Right atrium auricular region (tissue), 2 donors: Measurements from ENCODE around the gene TNPO3. TPM values are rescaled to one million over a fixed set of nuclear protein-coding genes. Genes with fewer than 3 reads are reported as not detected.

Experiments
- DNase-seq: peaks from one replicate; pipeline ENCODE4 v3.0.0-alpha.2; 2019; ENCODE audit warnings: low spot score
- H3K27ac ChIP-seq, 2 donors: fragments of 200-600 bp; sonication (generic); 1 replicate in 1 of 2; 2 replicates in 1 of 2; pipeline ENCODE4 v1.5.1; 2016 to 2019
- H3K27me3 ChIP-seq, 2 donors: fragments of 200-600 bp; sonication (generic); one replicate each; pipeline versions ENCODE4 v1.5.1 to v1.6.0; 2017 to 2019
- H3K36me3 ChIP-seq: fragments of 200-600 bp; sonication (generic); one replicate; pipeline ENCODE4 v1.5.1; 2016
- H3K4me1 ChIP-seq, 2 donors: fragments of 200-600 bp; sonication (generic); one replicate each; pipeline versions ENCODE4 v1.5.1 to v1.6.0; 2017 to 2019
- H3K4me3 ChIP-seq, 2 donors: fragments of 200-600 bp; sonication (generic); 1 replicate in 1 of 2; 2 replicates in 1 of 2; pipeline ENCODE4 v1.5.1; 2017 to 2019; ENCODE audit warnings: mild to moderate bottlenecking in 1 of 2, moderate library complexity in 1 of 2
- H3K9me3 ChIP-seq, 2 donors: fragments of 200-600 bp; sonication (generic); one replicate each; pipeline ENCODE4 v1.5.1; 2019
- total RNA-seq, 2 donors: library from RNA; depleted of rRNA; stranded (reverse); fragments of >200 nt; gene quantifications; one replicate each; pipeline ENCODE4 v1.1.0, GENCODE V29; 2016
- TF ChIP-seq, protein P1 (sequence below), 2 donors: fragments of 200-600 bp; sonication (generic); IDR thresholded peaks; one replicate each; pipeline ENCODE4 v1.5.1; 2019; ENCODE audit warnings: antibody characterized with exemption in 2 of 2

Gene TNPO3
- total RNA-seq, 2 donors from 2014 or later, result 23.5 to 23.6 TPM

- H3K36me3 ChIP-seq, result no peaks in the 10 kb centered on the region
- H3K4me1 ChIP-seq, result no peaks in the 10 kb centered on the region
- DNase-seq, result no peak
- TF ChIP-seq, protein P1, sequence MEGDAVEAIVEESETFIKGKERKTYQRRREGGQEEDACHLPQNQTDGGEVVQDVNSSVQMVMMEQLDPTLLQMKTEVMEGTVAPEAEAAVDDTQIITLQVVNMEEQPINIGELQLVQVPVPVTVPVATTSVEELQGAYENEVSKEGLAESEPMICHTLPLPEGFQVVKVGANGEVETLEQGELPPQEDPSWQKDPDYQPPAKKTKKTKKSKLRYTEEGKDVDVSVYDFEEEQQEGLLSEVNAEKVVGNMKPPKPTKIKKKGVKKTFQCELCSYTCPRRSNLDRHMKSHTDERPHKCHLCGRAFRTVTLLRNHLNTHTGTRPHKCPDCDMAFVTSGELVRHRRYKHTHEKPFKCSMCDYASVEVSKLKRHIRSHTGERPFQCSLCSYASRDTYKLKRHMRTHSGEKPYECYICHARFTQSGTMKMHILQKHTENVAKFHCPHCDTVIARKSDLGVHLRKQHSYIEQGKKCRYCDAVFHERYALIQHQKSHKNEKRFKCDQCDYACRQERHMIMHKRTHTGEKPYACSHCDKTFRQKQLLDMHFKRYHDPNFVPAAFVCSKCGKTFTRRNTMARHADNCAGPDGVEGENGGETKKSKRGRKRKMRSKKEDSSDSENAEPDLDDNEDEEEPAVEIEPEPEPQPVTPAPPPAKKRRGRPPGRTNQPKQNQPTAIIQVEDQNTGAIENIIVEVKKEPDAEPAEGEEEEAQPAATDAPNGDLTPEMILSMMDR (IDR thresholded peaks at IDR 0.05), result no peak
- no peaks in the 10 kb centered on the region for H3K9me3 ChIP-seq
- H3K4me3 ChIP-seq, result no peak overlapping the region
- H3K27ac ChIP-seq, result no peak overlapping the region
- no peaks in the 10 kb centered on the region for H3K27me3 ChIP-seq
These were observed 34.8 kb upstream of the TNPO3 start for GRCh38 chr7:129089521-129090212.

GRCh38 chr7:129084801-129085551 lies 30.1 kb upstream of the TNPO3 start:
- TF ChIP-seq, protein P1 (IDR thresholded peaks at IDR 0.05), result no peak
- no peak overlapping the region for H3K4me3 ChIP-seq
- H3K9me3 ChIP-seq, result no peaks in the 10 kb centered on the region
- no peaks in the 10 kb centered on the region for H3K36me3 ChIP-seq
- no peak for DNase-seq
- H3K27ac ChIP-seq, result no peak overlapping the region
- H3K4me1 ChIP-seq, result no peaks in the 10 kb centered on the region
- no peaks in the 10 kb centered on the region for H3K27me3 ChIP-seq

DNA sequence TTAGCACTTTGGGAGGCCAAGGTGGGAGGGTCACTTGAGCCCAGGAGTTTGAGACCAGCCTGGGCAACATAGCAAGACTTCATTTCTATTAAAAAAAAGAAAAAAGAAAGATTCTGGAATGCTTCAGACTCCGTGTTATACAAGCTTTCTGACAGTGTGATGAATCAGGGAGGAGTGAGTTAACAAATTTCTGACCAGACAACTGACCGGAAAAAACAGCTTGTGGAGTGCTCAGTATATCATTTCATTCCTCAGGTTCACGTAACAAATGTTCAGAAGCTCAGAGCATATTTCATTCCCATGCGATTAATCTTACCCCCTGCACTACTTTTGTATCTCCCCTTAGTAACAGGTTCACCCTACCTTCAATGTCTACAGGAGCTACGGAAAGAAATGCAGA lies 28.6 kb upstream of the TNPO3 start:
- TF ChIP-seq, protein P1 (IDR thresholded peaks at IDR 0.05), result no peak
- Histone ChIP-seq H3K36me3 (no peaks in the 10 kb centered on the region), H3K27me3 (no peaks in the 10 kb centered on the region), H3K9me3 (no peaks in the 10 kb centered on the region), H3K4me3 (no peak overlapping the region), H3K4me1 (no peaks in the 10 kb centered on the region), H3K27ac (no peak overlapping the region)
- DNase-seq, result no peak

DNA sequence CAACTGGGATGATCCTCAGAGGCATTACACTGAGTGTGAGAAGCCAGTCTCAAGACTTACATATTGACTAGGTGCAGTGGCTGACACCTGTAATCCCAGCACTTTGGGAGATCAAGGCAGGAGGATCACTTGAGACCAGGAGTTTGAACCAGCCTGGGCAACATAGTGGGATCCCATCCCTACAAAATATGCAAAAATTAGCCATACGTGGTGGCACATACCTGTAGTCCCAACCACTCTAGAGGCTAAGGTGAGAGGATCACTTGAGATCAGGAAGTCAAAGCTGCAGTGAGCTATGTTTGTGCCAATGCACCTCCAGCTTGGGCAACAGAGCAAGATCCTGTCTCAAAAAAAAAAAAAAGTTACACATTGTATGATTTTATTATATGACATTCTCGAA lies 23.5 kb upstream of the TNPO3 start:
- H3K36me3 ChIP-seq, result no peaks in the 10 kb centered on the region
- peak; percentile 9 for DNase-seq
- H3K27me3 ChIP-seq, result no peaks in the 10 kb centered on the region
- H3K4me3 ChIP-seq, result no peak overlapping the region
- H3K4me1 ChIP-seq, result no peaks in the 10 kb centered on the region
- no peak overlapping the region for H3K27ac ChIP-seq
- TF ChIP-seq, protein P1 (IDR thresholded peaks at IDR 0.05), result no peak
- H3K9me3 ChIP-seq, result no peaks in the 10 kb centered on the region

DNA sequence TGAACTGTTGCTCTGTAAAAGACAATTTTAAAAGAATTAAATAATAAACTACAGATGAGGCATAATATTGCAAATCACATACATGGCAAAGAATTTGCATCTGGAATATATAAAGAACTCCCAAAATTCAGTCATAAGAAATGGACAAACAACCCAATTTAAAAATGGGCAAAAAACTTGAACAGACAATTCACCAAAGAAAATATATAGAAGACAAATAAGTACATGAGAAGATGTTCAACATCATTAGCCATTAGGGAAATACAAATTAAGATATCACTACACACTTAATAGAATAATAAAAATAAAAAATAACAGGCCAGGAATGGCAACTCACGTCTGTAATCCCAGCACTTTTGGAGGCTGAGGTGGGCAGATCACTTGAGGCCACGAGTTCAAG lies 22.0 kb upstream of the TNPO3 start:
- DNase-seq, result no peak
- Histone ChIP-seq H3K27me3 (no peaks in the 10 kb centered on the region), H3K4me1 (no peaks in the 10 kb centered on the region), H3K4me3 (no peak overlapping the region), H3K36me3 (no peaks in the 10 kb centered on the region), H3K27ac (no peak overlapping the region), H3K9me3 (no peaks in the 10 kb centered on the region)
- TF ChIP-seq, protein P1 (IDR thresholded peaks at IDR 0.05), result no peak
